GM23338 (cell line): ENCODE results near the gene TCP11. TPM values are rescaled to one million over a fixed set of nuclear protein-coding genes. Genes with fewer than 3 reads are reported as not detected.

Experiments
- ATAC-seq: fragments of 200-7000 bp; cut with Tn5 transposase; 3 replicates; pipeline ENCODE4 v1.9.1; 2020
- DNase-seq: peaks from one replicate; pipeline ENCODE4 v3.0.0-alpha.2; 2015; ENCODE audit warnings: low spot score
- H2AFZ ChIP-seq: fragments of 200-600 bp; sonication (generic); 2 replicates; pipeline ENCODE4 v1.8.0; 2016; ENCODE audit warnings: antibody characterized with exemption, mild to moderate bottlenecking, moderate library complexity
- H3F3A ChIP-seq: fragments of 200-600 bp; sonication (generic); replicated peaks from 2 replicates; pipeline ENCODE4 v1.8.0; 2017; ENCODE audit warnings: antibody characterized with exemption, mixed run types, low read depth
- H3K27ac ChIP-seq: fragments of 200-600 bp; sonication (generic); 2 replicates; pipeline ENCODE4 v1.6.1; 2016; ENCODE audit warnings: low read depth
- H3K27me3 ChIP-seq: fragments of 200-600 bp; sonication (generic); 2 replicates; pipeline ENCODE4 v1.8.0; 2016; ENCODE audit warnings: mild to moderate bottlenecking, mixed run types, moderate library complexity; ENCODE audit not compliant: insufficient read depth
- H3K36me3 ChIP-seq: fragments of 200-600 bp; sonication (generic); 2 replicates; pipeline ENCODE4 v1.8.0; 2016; ENCODE audit warnings: mild to moderate bottlenecking; ENCODE audit not compliant: insufficient read depth
- H3K4me1 ChIP-seq: fragments of 200-600 bp; sonication (generic); 2 replicates; pipeline ENCODE4 v1.8.0; 2016; ENCODE audit warnings: mild to moderate bottlenecking, moderate library complexity; ENCODE audit not compliant: insufficient read depth
- H3K4me2 ChIP-seq: fragments of 200-600 bp; sonication (generic); 2 replicates; pipeline ENCODE4 v1.7.1; 2017; ENCODE audit warnings: mixed run types
- H3K4me3 ChIP-seq: fragments of 200-600 bp; sonication (generic); 2 replicates; pipeline ENCODE4 v1.6.1; 2016; ENCODE audit warnings: mixed run types
- H3K79me2 ChIP-seq: fragments of 200-600 bp; sonication (generic); replicated peaks from 2 replicates; pipeline ENCODE4 v1.8.0; 2017; ENCODE audit warnings: mild to moderate bottlenecking; ENCODE audit not compliant: insufficient read depth
- H3K9me2 ChIP-seq: fragments of 200-600 bp; sonication (generic); 2 replicates; pipeline ENCODE4 v1.8.0; 2017; ENCODE audit not compliant: insufficient read depth
- H4K20me1 ChIP-seq: fragments of 200-600 bp; sonication (generic); replicated peaks from 2 replicates; pipeline ENCODE4 v1.8.0; 2017; ENCODE audit warnings: mild to moderate bottlenecking; ENCODE audit not compliant: insufficient read depth
- H3K27ac Mint-ChIP-seq: 2 replicates; pipeline ENCODE4 v1.8.0; 2020; ENCODE audit warnings: inconsistent platforms, mild to moderate bottlenecking, moderate library complexity, mixed read lengths
- H3K27me3 Mint-ChIP-seq: 3 replicates; pipeline ENCODE4 v1.8.0; 2022; ENCODE audit warnings: low read depth, mild to moderate bottlenecking, moderate library complexity, mixed read lengths, inconsistent platforms; ENCODE audit not compliant: insufficient read depth, poor library complexity
- H3K36me3 Mint-ChIP-seq: 3 replicates; pipeline ENCODE4 v1.8.0; 2021; ENCODE audit warnings: low read depth, mild to moderate bottlenecking, inconsistent platforms, moderate library complexity, mixed read lengths
- H3K4me1 Mint-ChIP-seq: 3 replicates; pipeline ENCODE4 v1.8.0; 2020; ENCODE audit warnings: mild to moderate bottlenecking, inconsistent platforms, mixed read lengths
- H3K4me3 Mint-ChIP-seq: 3 replicates; pipeline ENCODE4 v1.8.0; 2021; ENCODE audit warnings: moderate library complexity, mild to moderate bottlenecking, inconsistent platforms, mixed read lengths
- H3K9me3 Mint-ChIP-seq: 3 replicates; pipeline ENCODE4 v1.8.0; 2020; ENCODE audit warnings: moderate library complexity, mild to moderate bottlenecking, inconsistent platforms, mixed read lengths
- CREB1 ChIP-seq: fragments of 250-450 bp; sonication (Bioruptor Pico); IDR thresholded peaks from 2 replicates; pipeline ENCODE4 v1.5.0; 2020; ENCODE audit warnings: low read depth, mild to moderate bottlenecking, moderate library complexity
- EZH2phosphoT487 ChIP-seq: fragments of 200-600 bp; sonication (generic); IDR thresholded peaks from one replicate; pipeline ENCODE4 v1.8.1; 2018; ENCODE audit warnings: antibody characterized with exemption; ENCODE audit not compliant: unreplicated experiment
- JUNB ChIP-seq: IDR thresholded peaks from one replicate; pipeline ENCODE4 v1.6.1; 2016; ENCODE audit warnings: antibody characterized with exemption; ENCODE audit not compliant: unreplicated experiment
- NANOG ChIP-seq: IDR thresholded peaks from 2 replicates; pipeline ENCODE4 v1.6.1; 2016; ENCODE audit warnings: antibody characterized with exemption, borderline replicate concordance
- POLR2AphosphoS5 ChIP-seq: IDR thresholded peaks from 2 replicates; pipeline ENCODE4 v1.6.1; 2016; ENCODE audit warnings: antibody characterized with exemption, low read depth
- STAT1 ChIP-seq: IDR thresholded peaks from one replicate; pipeline ENCODE4 v1.6.1; 2016; ENCODE audit warnings: antibody characterized with exemption; ENCODE audit not compliant: unreplicated experiment
- ZNF114 ChIP-seq: fragments of 250-450 bp; sonication (Bioruptor Pico); IDR thresholded peaks from 2 replicates; pipeline ENCODE4 v1.5.0; 2020; ENCODE audit warnings: mild to moderate bottlenecking, moderate library complexity
- polyA plus RNA-seq: library from polyadenylated mRNA; unstranded; fragments of >200 nt; fragmentation: Nextera tagmentation; extraction: Ambion mirVana; gene quantifications from 2 replicates; pipeline ENCODE4 v1.2.1, GENCODE V29; 2016
- total RNA-seq: library from RNA; depleted of rRNA; stranded (reverse); fragments of >200 nt; shearing (Covaris generic); gene quantifications from 2 replicates; pipeline ENCODE4 v1.2.3, GENCODE V29; 2014
- TF ChIP-seq, protein P1 (sequence below), 2 experiments: fragments of 200-600 bp in 1 of 2; sonication (generic) in 1 of 2; conservative IDR thresholded peaks; 2 replicates each; pipeline versions ENCODE4 v1.5.1 to v1.6.1; 2016 to 2017; ENCODE audit warnings: antibody characterized with exemption in 2 of 2, low read depth in 2 of 2, mild to moderate bottlenecking in 2 of 2, moderate library complexity in 1 of 2
- TF ChIP-seq, protein P2 (sequence below): IDR thresholded peaks from 2 replicates; pipeline ENCODE4 v1.6.1; 2016; ENCODE audit warnings: antibody characterized with exemption
- TF ChIP-seq, protein P3 (sequence below): IDR thresholded peaks from one replicate; pipeline ENCODE4 v1.6.1; 2018; ENCODE audit warnings: antibody characterized with exemption; ENCODE audit not compliant: unreplicated experiment

Gene TCP11
- total and polyA plus RNA-seq, 2 experiments from 2014 or later: not detected

DNA sequence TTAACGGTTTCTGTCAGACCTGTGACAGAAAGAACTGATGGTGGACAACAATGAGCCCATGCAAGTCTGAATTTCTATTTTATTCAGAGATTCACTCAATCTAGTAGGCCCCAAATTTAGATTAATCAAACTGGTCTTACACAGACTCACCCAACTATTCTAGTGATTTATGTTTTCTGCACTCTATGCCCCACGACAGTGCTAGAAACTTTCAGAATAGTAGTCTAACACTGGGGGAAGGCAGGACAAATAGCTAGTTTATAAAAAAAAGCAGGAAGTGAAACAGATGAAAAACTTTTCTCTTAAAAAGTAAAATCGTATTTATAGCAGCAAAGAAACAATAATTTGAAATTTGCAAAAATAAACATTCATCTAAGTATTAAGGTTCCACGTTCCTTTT is 5.0 kb downstream of the TCP11 start:
- H3K4me3 Mint-ChIP-seq: no peak overlapping the region
- no peak overlapping the region for H3K27ac Mint-ChIP-seq
- peaks cover 12% of the 10 kb centered on the region for H3K27me3 ChIP-seq
- peaks cover 8% of the 10 kb centered on the region for H3K27me3 Mint-ChIP-seq
- H2AFZ ChIP-seq: no peak overlapping the region
- H4K20me1 ChIP-seq: no peaks in the 10 kb centered on the region
- DNase-seq: no peak
- H3K4me1 ChIP-seq: peaks cover 7% of the 10 kb centered on the region; the same call in 1 of the 2 replicates
- H3K36me3 ChIP-seq: no peaks in the 10 kb centered on the region
- TF ChIP-seq POLR2AphosphoS5: no peak
- TF ChIP-seq ZNF114 (CRISPR knock-in tag): no peak
- no peak for TF ChIP-seq CREB1 (CRISPR knock-in tag)
- TF ChIP-seq STAT1: no peak
- TF ChIP-seq, protein P1, sequence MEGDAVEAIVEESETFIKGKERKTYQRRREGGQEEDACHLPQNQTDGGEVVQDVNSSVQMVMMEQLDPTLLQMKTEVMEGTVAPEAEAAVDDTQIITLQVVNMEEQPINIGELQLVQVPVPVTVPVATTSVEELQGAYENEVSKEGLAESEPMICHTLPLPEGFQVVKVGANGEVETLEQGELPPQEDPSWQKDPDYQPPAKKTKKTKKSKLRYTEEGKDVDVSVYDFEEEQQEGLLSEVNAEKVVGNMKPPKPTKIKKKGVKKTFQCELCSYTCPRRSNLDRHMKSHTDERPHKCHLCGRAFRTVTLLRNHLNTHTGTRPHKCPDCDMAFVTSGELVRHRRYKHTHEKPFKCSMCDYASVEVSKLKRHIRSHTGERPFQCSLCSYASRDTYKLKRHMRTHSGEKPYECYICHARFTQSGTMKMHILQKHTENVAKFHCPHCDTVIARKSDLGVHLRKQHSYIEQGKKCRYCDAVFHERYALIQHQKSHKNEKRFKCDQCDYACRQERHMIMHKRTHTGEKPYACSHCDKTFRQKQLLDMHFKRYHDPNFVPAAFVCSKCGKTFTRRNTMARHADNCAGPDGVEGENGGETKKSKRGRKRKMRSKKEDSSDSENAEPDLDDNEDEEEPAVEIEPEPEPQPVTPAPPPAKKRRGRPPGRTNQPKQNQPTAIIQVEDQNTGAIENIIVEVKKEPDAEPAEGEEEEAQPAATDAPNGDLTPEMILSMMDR (conservative IDR thresholded peaks at IDR 0.05; ENCODE audit: low read depth in 2 of 2): no peak
- H3K9me2 ChIP-seq: no peaks in the 10 kb centered on the region
- H3K4me3 ChIP-seq: no peak overlapping the region
- no peaks in the 10 kb centered on the region for H3K9me3 Mint-ChIP-seq
- ATAC-seq: no peak
- H3K4me2 ChIP-seq: no peak overlapping the region
- H3F3A ChIP-seq: peaks cover 6% of the 10 kb centered on the region
- H3K27ac ChIP-seq: no peak overlapping the region
- peaks cover 6% of the 10 kb centered on the region; the same call in 2 of the 3 replicates for H3K4me1 Mint-ChIP-seq
- H3K79me2 ChIP-seq: no peaks in the 10 kb centered on the region
- no peaks in the 10 kb centered on the region for H3K36me3 Mint-ChIP-seq

DNA sequence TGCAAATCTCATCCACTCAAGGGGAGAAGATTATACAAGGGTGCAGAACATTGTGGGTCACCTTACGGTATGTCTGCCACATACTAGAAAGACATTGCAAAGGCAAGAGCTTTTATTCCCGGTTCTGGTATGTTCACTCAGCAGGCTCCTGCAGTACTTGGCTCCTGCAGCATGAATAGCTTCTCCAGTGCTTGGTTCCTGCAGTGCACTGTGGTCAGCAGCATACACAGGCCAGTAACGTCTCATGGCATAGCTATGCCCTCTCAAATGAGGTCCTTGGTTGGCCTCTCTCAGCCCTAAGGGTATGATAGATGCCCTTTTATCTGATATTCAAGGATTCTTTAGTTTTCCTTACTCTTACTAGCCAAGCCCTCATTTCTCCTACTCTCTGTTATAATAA is 12.6 kb downstream of the TCP11 start:
- Mint-ChIP-seq H3K4me1 (no peaks in the 10 kb centered on the region), H3K27me3 (no peaks in the 10 kb centered on the region), H3K36me3 (no peaks in the 10 kb centered on the region), H3K4me3 (no peak overlapping the region), H3K27ac (no peak overlapping the region), H3K9me3 (no peaks in the 10 kb centered on the region)
- H3K4me1 ChIP-seq: no peaks in the 10 kb centered on the region
- H3K4me2 ChIP-seq: no peak overlapping the region
- H3K27me3 ChIP-seq: no peaks in the 10 kb centered on the region
- no peak overlapping the region for H3K4me3 ChIP-seq
- no peaks in the 10 kb centered on the region for H3K9me2 ChIP-seq
- no peak for DNase-seq
- ATAC-seq: no peak
- no peaks in the 10 kb centered on the region for H3K79me2 ChIP-seq
- no peaks in the 10 kb centered on the region for H4K20me1 ChIP-seq
- no peak overlapping the region for H2AFZ ChIP-seq
- no peaks in the 10 kb centered on the region for H3K36me3 ChIP-seq
- H3K27ac ChIP-seq: no peak overlapping the region
- no peaks in the 10 kb centered on the region for H3F3A ChIP-seq
- TF ChIP-seq JUNB (no peak), EZH2phosphoT487 (no peak), NANOG (no peak), CREB1 (CRISPR knock-in tag) (no peak)
- TF ChIP-seq, protein P2, sequence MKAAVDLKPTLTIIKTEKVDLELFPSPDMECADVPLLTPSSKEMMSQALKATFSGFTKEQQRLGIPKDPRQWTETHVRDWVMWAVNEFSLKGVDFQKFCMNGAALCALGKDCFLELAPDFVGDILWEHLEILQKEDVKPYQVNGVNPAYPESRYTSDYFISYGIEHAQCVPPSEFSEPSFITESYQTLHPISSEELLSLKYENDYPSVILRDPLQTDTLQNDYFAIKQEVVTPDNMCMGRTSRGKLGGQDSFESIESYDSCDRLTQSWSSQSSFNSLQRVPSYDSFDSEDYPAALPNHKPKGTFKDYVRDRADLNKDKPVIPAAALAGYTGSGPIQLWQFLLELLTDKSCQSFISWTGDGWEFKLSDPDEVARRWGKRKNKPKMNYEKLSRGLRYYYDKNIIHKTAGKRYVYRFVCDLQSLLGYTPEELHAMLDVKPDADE: no peak
- TF ChIP-seq, protein P3, sequence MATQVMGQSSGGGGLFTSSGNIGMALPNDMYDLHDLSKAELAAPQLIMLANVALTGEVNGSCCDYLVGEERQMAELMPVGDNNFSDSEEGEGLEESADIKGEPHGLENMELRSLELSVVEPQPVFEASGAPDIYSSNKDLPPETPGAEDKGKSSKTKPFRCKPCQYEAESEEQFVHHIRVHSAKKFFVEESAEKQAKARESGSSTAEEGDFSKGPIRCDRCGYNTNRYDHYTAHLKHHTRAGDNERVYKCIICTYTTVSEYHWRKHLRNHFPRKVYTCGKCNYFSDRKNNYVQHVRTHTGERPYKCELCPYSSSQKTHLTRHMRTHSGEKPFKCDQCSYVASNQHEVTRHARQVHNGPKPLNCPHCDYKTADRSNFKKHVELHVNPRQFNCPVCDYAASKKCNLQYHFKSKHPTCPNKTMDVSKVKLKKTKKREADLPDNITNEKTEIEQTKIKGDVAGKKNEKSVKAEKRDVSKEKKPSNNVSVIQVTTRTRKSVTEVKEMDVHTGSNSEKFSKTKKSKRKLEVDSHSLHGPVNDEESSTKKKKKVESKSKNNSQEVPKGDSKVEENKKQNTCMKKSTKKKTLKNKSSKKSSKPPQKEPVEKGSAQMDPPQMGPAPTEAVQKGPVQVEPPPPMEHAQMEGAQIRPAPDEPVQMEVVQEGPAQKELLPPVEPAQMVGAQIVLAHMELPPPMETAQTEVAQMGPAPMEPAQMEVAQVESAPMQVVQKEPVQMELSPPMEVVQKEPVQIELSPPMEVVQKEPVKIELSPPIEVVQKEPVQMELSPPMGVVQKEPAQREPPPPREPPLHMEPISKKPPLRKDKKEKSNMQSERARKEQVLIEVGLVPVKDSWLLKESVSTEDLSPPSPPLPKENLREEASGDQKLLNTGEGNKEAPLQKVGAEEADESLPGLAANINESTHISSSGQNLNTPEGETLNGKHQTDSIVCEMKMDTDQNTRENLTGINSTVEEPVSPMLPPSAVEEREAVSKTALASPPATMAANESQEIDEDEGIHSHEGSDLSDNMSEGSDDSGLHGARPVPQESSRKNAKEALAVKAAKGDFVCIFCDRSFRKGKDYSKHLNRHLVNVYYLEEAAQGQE: no peak
- TF ChIP-seq, protein P1 (conservative IDR thresholded peaks at IDR 0.05; ENCODE audit: low read depth in 2 of 2): no peak
